Ishikawa (cell line): ENCODE data around the gene KRTAP4-3.

Experiments
- EGR1 ChIP-seq: IDR thresholded peaks from 2 replicates; pipeline ENCODE4 v1.6.1; 2012
- EP300 ChIP-seq: IDR thresholded peaks from 2 replicates; pipeline ENCODE4 v1.6.1; 2012; ENCODE audit warnings: borderline replicate concordance
- FOXM1 ChIP-seq: IDR thresholded peaks from 2 replicates; pipeline ENCODE4 v1.6.1; 2012; ENCODE audit warnings: low read depth, borderline replicate concordance
- TCF12 ChIP-seq: IDR thresholded peaks from 2 replicates; pipeline ENCODE4 v1.6.1; 2012; ENCODE audit warnings: low read depth
- USF1 ChIP-seq: IDR thresholded peaks from 2 replicates; pipeline ENCODE4 v1.6.1; 2012
- YY1 ChIP-seq: IDR thresholded peaks from 2 replicates; pipeline ENCODE4 v1.6.1; 2012; ENCODE audit warnings: low read depth

GRCh38 chr17:41190328-41190727 lies 22.3 kb upstream of the KRTAP4-3 start:
- TF ChIP-seq FOXM1 (no peak), TCF12 (no peak; the same call in 1 of the 2 replicates), EGR1 (no peak), USF1 (no peak), EP300 (no peak), YY1 (no peak)
